Uterus (tissue), 4 donors: ENCODE results near the gene MBD4. TPM values are rescaled to one million over a fixed set of nuclear protein-coding genes. Genes with fewer than 3 reads are reported as not detected.
"Not testable (repeated sequence)": the region's sequence is repeated elsewhere in the genome, so short reads cannot be mapped to it uniquely, and the experiment has no call there.

Experiments
- DNase-seq, 2 donors: peaks; one replicate each; pipeline ENCODE4 v3.0.0-alpha.2; 2019 to 2020
- H3K27ac ChIP-seq, 2 donors: fragments of 200-600 bp; sonication (generic); 1 replicate in 1 of 2; 2 replicates in 1 of 2; pipeline ENCODE4 v1.5.1; 2016 to 2018
- H3K27me3 ChIP-seq, 2 donors: fragments of 200-600 bp; sonication (generic); one replicate each; pipeline ENCODE4 v1.5.1; 2018 to 2019; ENCODE audit warnings: control low read depth in 1 of 2
- H3K36me3 ChIP-seq, 2 donors: fragments of 200-600 bp; sonication (generic); one replicate each; pipeline ENCODE4 v1.5.1; 2019; ENCODE audit warnings: control low read depth in 1 of 2
- H3K4me1 ChIP-seq, 2 donors: fragments of 200-600 bp; sonication (generic); one replicate each; pipeline ENCODE4 v1.5.1; 2018 to 2019; ENCODE audit warnings: control low read depth in 1 of 2
- H3K4me3 ChIP-seq, 2 donors: fragments of 200-600 bp; sonication (generic); 1 replicate in 1 of 2; 2 replicates in 1 of 2; pipeline ENCODE4 v1.5.1; 2018 to 2019; ENCODE audit warnings: mild to moderate bottlenecking in 1 of 2
- H3K9me3 ChIP-seq, 2 donors: fragments of 200-600 bp; sonication (generic); one replicate each; pipeline ENCODE4 v1.5.1; 2019; ENCODE audit warnings: control low read depth in 1 of 2
- POLR2A ChIP-seq, 2 donors: fragments of 450-650 bp; IDR thresholded peaks; one replicate each; pipeline ENCODE4 v1.6.1; 2016; ENCODE audit warnings: antibody characterized with exemption in 2 of 2, mild to moderate bottlenecking in 1 of 2, moderate library complexity in 1 of 2
- intact Hi-C: fragments of 100-400 bp; cut with DNase I; formaldehyde crosslinking; loops from one replicate; pipeline ENCODE4 v1.15.1; 2023; ENCODE audit warnings: low total_unique reads
- total RNA-seq, 4 donors: library from RNA; depleted of rRNA in 3 of 4; stranded (reverse); fragments of >200 nt in 3 of 4; gene quantifications; one replicate each; pipeline versions ENCODE4 v1.1.0 to v1.2.4, GENCODE V29; 2014 to 2023
- TF ChIP-seq, protein P1 (sequence below), 4 experiments: fragments of 200-600 bp in 2 of 4; fragments of 450-650 bp in 2 of 4; sonication (generic) in 2 of 4; IDR thresholded peaks; one replicate each; pipeline ENCODE4 v1.5.1; 2016 to 2019; ENCODE audit warnings: antibody characterized with exemption in 4 of 4, mild to moderate bottlenecking in 2 of 4, moderate library complexity in 1 of 4
- donor health status: DM: yes; HTN: yes; CAD: no.

Gene MBD4
- total RNA-seq, 4 donors from 2014 or later: 13.8 to 36.2 (median 20.4) TPM

DNA sequence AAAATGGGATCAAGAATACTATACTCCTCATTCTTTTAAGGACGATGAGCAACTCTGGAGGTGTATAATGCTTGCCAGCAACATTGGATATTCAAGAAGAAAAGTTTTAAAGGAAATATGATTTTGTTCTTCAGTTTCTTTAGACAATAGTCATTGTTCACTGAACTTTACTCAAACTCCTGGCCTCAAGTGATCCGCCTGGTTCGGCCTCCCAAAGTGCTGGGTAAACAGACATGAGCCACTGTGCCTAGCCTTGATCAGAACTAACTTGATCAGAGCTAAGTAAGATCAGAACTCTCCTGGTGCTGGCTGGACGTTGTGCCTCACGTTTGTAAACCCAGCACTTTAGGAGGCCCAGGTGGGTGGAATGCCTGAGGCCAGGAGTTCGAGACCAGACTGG is 23.9 kb downstream of the MBD4 start:
- H3K9me3 ChIP-seq: no peaks in the 10 kb centered on the region
- intact Hi-C loops: no loop called here
- no peak for DNase-seq
- H3K27ac ChIP-seq: no peak overlapping the region
- H3K4me3 ChIP-seq: no peak overlapping the region
- no peaks in the 10 kb centered on the region for H3K4me1 ChIP-seq
- no peaks in the 10 kb centered on the region for H3K27me3 ChIP-seq
- TF ChIP-seq, protein P1, sequence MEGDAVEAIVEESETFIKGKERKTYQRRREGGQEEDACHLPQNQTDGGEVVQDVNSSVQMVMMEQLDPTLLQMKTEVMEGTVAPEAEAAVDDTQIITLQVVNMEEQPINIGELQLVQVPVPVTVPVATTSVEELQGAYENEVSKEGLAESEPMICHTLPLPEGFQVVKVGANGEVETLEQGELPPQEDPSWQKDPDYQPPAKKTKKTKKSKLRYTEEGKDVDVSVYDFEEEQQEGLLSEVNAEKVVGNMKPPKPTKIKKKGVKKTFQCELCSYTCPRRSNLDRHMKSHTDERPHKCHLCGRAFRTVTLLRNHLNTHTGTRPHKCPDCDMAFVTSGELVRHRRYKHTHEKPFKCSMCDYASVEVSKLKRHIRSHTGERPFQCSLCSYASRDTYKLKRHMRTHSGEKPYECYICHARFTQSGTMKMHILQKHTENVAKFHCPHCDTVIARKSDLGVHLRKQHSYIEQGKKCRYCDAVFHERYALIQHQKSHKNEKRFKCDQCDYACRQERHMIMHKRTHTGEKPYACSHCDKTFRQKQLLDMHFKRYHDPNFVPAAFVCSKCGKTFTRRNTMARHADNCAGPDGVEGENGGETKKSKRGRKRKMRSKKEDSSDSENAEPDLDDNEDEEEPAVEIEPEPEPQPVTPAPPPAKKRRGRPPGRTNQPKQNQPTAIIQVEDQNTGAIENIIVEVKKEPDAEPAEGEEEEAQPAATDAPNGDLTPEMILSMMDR (IDR thresholded peaks at IDR 0.05): no peak
- TF ChIP-seq POLR2A (IDR thresholded peaks at IDR 0.05): no peak
- H3K36me3 ChIP-seq: no peaks in the 10 kb centered on the region

DNA sequence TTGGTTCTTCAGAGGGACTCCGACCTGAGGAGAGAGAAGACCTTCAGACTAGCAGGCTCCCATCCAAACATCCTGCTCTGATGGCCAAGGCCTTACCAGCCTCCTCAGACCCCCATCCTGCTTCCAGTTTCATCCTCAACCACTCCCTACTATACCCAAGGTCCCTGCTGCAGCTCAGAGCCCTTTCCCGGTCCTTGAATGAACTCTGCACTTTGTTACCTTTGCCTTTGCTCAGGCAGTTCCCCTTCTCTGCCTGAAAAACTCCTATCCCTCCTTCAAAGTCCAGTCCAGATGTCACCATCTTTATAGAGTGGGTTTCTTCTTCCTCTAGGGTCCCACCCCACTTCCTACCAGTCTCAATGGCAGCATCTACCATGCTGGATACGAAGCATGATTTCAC is 24.4 kb downstream of the MBD4 start:
- Histone ChIP-seq H3K4me1 (no peaks in the 10 kb centered on the region), H3K4me3 (no peak overlapping the region), H3K27ac (no peak overlapping the region), H3K27me3 (no peaks in the 10 kb centered on the region), H3K36me3 (no peaks in the 10 kb centered on the region), H3K9me3 (no peaks in the 10 kb centered on the region)
- DNase-seq: no peak
- intact Hi-C loops: no loop called here
- TF ChIP-seq POLR2A (IDR thresholded peaks at IDR 0.05): no peak

DNA sequence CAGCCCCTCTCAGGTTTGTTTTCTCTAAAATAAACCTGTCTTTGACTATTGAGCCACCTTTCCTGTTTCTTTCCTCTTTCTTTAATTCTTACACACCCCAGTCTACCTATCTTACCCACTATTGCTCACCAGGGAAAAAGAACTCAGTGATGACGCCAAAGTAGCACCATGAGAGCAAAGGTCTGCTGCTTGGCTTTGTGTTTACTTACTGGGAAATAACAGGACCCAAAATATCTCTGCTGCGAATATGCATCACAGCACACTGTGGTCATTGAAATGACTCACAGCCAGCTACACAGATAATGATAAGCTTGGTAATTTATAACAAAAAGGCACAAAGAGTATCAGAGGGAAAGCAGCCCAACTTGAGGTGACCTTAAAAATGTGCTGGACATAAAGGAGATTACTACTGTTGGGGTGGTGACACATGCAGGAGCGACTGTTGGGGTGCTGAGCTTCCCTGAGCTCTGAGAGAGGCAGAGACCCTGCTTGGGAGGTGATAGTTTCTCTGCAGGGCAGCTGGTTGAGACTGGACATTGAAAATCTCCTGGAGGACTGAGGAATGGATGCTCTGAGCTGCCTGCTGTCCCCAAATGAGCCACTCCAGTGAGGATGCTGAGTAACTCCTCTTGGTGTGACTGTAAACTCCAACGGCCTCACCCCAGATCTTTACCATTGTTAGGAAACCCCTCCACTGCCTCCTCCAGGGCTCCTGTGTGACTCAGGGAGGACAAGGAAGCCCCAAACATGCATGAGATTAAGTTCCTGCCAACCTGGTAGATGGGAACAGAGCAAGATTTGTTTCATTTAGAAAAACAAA is 25.9 kb downstream of the MBD4 start:
- no peak for DNase-seq
- Histone ChIP-seq H3K27ac (no peak overlapping the region), H3K36me3 (no peaks in the 10 kb centered on the region), H3K27me3 (no peaks in the 10 kb centered on the region), H3K4me3 (no peak overlapping the region), H3K4me1 (no peaks in the 10 kb centered on the region), H3K9me3 (no peaks in the 10 kb centered on the region)
- intact Hi-C loops: no loop called here
- no peak for TF ChIP-seq POLR2A (IDR thresholded peaks at IDR 0.05)
- TF ChIP-seq, protein P1 (IDR thresholded peaks at IDR 0.05): no peak

DNA sequence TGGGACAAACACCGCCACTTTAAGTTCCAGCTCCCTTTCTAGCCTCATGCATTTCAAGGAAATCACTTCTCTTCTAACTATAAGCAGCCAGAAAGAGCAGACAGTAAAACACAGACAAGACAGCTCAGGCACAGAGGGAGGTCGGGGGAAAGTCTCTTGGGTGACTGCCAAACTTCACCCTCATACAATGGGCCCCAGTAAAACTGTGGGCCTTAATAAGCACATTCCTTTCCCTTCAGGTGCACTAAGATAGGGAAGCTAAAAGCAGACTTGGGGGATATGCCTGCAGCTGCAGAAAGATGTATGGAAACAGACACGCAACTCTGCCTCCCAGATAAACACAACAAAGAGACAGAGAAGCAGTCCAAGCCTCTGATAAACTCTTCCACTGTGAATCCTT is 26.5 kb downstream of the MBD4 start:
- H3K4me1 ChIP-seq, H3K27me3 ChIP-seq, DNase-seq, H3K9me3 ChIP-seq, H3K36me3 ChIP-seq, intact Hi-C loops, H3K4me3 ChIP-seq, H3K27ac ChIP-seq: not testable (repeated sequence)

DNA sequence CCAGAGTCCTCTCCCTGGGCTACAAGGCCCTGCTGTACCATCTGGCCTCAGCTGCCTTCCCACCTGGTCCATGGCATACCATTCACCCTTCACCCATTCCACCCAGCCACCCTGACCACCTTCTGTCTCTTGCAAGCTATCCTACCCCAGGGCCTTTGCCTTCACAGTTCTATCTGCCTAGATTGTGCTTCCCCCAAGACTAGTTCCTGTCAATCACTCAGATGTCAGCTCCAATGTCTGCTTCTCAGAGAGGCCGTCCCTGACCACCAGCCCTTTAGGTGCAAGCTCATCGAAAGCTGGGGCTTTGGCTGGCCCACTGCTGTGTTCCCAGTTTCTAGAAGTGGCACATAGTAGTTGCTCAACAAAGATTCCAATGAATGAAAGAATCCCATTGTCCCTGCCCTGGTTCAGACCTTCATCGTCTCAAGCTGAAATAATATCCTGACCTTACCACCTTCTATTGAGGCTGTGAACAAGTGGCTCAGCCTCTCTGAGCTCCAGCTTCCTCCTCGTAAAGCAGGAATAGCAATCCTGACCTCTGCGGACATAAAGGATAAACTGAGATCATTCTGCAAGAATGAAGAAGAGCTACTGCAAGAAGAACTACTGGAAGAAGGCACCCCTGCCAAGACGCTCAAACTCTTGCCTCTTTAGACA is 27.1 kb downstream of the MBD4 start:
- no peak for DNase-seq
- intact Hi-C loops: no loop called here
- Histone ChIP-seq H3K27ac (no peak overlapping the region), H3K27me3 (no peaks in the 10 kb centered on the region), H3K36me3 (no peaks in the 10 kb centered on the region), H3K4me1 (no peaks in the 10 kb centered on the region), H3K4me3 (no peak overlapping the region), H3K9me3 (no peaks in the 10 kb centered on the region)
- no peak for TF ChIP-seq POLR2A (IDR thresholded peaks at IDR 0.05)
- TF ChIP-seq, protein P1 (IDR thresholded peaks at IDR 0.05): no peak

DNA sequence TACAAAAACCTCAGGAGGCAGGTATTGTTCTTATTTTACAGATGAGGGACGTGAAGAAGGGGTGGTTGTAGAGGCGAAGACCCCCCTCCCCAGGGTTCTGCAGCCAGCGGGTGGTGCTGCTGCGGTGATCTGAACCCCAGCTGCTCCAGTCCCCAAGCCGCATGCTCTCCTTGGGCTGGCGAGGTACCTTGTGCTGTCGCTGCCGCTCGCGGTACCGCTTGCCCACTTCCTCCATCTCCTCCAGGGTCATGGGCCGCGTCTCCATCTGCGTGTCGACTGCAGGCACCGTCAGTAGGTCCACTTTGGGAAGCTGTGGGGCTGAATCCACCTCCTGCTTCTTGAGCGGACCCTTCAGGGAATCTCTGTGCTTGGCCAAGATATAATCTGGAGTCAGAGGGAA is 28.8 kb downstream of the MBD4 start:
- no peaks in the 10 kb centered on the region for H3K27me3 ChIP-seq
- intact Hi-C loops: no loop called here
- no peaks in the 10 kb centered on the region for H3K4me1 ChIP-seq
- H3K4me3 ChIP-seq: no peak overlapping the region
- no peak for DNase-seq
- H3K36me3 ChIP-seq: no peaks in the 10 kb centered on the region
- TF ChIP-seq, protein P1 (IDR thresholded peaks at IDR 0.05): no peak
- no peak for TF ChIP-seq POLR2A (IDR thresholded peaks at IDR 0.05)
- no peak overlapping the region for H3K27ac ChIP-seq
- H3K9me3 ChIP-seq: no peaks in the 10 kb centered on the region
